SKM-1 treated with dmso at 0.1 percent for 144 hours (cell line): ENCODE results near the gene LRRC32.

Source experiments
- DNase-seq: peaks from one replicate; lab custom pipeline; 2025; ENCODE audit not compliant: unreplicated experiment; lab: John Stamatoyannopoulos, UW

The LRRC32 gene

DNA sequence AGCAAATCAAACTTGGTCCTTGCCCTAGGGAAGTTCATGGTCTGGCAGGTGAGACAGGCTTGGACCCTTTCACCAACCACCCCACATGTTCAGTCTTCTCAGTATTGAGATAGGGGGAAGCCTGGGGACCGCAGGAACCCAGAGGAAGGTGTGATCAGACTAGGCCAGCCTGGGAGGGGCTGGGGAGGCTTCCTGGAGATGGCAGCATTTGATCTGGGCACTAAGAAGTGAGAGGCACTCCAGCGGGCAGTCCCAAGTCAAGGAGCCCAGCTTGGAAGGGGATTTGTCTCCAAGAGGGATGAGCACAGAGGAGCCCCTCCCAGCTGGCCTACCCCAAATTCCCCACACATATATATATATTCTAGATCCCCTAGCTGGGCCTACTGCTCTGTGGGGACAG, 5.4 kb downstream of the LRRC32 start:
- no peak for DNase-seq

GRCh38 chr11:76664578-76665061, 5.9 kb downstream of the LRRC32 start:
- DNase-seq = no peak

GRCh38 chr11:76663912-76664440, 6.6 kb downstream of the LRRC32 start:
- DNase-seq = no peak

- no peak for DNase-seq
Measured at GRCh38 chr11:76663486-76663810, 7.1 kb downstream of the LRRC32 start.

- DNase-seq = no peak
Measured at GRCh38 chr11:76662656-76663485, 7.7 kb downstream of the LRRC32 start.

DNA sequence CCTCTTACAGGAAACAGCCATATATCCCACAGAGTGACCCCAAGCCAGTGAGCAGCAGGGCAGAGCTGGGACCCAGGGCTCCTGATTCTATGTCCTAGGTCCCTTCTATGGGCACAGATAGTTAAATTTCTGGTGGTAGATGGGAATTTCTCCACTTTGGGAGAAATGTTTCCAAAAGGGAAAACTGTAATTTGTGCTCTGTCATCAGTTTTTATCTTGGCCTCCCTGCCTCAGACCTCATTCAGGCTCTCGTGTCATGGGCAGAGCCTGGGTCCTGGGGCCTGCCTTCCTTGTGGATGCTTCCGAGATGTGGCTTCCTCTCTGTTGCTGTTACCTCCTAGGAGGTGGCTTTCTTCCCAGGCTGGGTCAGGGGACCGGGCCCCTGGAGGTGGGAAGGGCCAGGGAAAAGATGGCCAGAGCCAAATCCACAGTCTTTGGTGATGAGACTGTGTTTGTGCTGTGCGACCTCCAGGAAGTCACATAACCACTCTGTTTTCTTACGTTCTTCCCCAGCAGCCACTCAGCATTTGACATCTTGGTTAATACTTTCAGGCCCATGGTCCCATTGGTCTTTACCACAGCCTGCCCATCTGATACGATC, 8.6 kb downstream of the LRRC32 start:
- no peak for DNase-seq

- DNase-seq = no peak
Measured at GRCh38 chr11:76661306-76661751, 9.2 kb downstream of the LRRC32 start.

- no peak for DNase-seq
Measured at GRCh38 chr11:76660533-76661305, 9.8 kb downstream of the LRRC32 start.

GRCh38 chr11:76659672-76660532, 10.6 kb downstream of the LRRC32 start:
- no peak for DNase-seq

GRCh38 chr11:76658651-76659650, 11.6 kb downstream of the LRRC32 start:
- DNase-seq = no peak

DNA sequence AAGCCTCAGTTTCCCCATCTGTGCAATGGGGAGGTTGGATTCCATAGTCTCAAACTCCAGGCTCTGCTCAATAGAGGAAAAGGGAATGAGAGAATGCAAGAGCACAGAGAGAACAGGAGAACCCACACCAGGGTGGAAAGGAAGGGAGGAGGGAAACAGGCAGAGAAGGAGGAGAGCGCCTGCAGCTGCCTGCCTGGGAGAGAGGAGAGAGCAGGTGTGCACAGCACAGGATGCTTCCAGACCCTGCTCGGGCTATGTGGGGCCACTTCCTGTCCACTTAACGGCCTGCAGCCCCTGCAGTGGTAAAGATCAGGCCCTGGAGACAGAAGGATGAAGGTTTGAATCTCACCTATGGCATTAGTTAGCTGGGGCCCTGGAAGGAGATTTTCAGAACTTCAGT, 12.3 kb downstream of the LRRC32 start:
- no peak for DNase-seq

DNA sequence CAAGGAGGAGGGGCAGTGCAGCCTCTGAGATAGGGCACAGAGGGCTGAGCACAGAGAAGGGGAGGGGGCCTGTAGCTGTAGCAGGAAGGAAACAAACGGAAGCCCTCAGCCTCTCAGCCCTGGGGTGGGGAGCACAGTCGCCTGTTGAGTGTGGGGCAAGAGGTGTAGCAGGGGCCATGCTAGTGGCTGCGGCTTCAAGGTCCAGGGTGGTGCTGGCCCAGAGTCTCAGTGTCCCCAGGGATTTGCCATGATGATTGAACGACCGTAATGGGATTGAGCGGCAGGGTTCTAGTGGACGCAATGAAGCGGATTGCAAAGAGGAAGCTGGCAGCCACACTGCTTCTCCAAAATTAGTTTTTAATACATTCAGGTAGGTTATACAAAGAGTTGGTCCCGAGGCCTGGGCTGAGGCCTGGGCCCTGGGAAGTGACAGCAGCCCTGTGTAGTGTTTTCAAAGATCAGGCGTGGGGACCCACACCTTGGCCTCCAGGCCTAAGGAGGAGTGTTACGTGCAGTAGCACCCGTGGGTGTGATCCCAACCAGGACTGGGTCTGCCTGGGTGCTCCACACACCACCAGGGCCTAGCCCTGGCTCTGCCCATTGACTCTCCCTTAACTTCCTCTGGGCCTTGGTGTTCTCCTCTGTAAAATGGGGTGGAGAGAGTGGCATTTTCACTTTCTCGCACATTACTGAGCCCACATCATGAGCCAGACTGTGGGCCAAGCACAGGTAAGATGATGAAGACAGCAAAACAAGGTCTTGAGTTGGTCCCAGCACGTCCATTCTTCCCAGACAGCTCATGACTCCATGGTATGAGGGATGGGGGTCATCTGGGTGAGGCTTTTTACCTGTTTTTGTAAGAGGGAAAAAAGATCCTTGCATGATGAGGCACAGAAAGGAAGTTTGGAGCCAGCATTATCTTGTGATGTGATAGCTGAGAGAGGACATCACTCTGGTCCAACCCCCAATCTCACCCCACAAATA, 13.1 kb downstream of the LRRC32 start:
- no peak for DNase-seq

DNA sequence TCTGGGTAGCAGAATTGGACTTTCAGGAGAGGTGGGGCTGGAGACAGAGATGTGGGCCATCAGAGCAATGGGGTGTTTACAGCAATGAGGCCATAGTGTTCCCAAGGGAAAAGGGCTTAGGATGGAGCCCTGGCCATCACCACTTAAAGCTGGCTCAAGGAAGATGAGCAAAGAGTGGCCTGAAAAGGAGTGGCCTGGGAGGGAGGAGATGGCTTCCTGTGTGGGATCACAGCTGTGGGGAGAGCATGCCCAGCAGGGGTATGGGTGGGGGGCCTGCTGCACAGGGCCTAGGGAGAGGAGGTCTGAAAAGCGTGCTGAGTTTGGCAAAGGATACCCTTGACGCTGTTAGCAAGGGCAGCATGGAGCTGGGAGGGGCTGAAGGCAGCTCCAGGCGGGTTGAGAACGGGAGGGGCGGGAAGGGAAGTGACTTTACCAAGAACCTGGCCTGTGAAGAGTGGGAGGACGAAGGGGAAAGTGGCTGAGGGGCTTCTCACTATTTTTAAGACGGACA, 13.9 kb downstream of the LRRC32 start:
- DNase-seq = no peak

DNA sequence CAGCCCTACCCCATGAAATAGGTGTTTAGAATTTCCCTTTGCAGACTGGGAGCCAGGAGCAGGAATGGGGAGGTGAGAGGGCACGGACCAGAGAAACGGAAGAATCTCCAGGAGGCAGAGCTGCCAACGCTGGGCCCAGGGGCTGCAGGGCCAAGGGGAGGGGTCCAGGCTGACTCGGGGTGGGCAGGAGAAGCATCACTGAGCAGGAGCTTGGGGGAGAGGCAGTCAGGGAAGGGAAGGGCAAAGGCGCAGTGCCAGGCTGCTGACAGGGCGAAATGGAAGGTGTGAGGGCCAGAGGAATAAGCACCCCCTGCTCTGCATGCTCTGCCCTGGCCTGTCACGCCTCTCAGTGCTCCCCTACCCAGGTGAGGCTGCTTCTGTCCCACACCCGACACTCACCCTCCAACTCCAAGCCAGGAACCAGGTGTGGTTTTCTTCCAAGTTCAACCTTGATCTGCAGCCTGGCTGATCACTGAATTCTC, 14.5 kb downstream of the LRRC32 start:
- DNase-seq = no peak

DNA sequence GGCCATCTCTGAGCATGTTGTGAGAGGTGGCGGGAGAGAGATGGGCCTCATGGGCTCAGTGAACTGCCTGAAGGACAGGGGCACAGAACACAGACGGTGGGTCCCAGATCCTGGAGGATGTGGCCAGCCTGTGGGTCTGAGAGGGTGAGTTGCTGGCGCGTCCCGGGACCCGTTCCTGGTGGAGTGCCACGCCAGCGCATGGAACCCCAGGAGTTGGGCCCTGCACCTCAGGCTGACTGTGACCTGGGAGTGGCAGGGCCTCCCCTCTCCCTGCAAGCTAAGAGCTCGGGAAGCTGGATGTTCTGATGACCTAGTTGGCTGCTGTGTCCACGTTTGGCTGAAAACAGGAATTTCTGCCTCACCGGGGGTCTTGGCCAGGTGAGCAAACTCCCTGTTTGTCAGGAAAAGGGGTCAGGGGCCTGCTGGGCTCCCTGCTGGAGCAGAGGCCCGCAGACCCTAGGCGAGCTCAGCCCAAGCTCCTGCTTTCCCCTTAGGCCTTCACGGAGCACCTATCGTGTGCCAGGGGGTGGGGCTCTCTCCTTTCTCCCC, 15.0 kb downstream of the LRRC32 start:
- no peak for DNase-seq

- DNase-seq = no peak
Measured at GRCh38 chr11:76654980-76655379, 15.6 kb downstream of the LRRC32 start.

DNA sequence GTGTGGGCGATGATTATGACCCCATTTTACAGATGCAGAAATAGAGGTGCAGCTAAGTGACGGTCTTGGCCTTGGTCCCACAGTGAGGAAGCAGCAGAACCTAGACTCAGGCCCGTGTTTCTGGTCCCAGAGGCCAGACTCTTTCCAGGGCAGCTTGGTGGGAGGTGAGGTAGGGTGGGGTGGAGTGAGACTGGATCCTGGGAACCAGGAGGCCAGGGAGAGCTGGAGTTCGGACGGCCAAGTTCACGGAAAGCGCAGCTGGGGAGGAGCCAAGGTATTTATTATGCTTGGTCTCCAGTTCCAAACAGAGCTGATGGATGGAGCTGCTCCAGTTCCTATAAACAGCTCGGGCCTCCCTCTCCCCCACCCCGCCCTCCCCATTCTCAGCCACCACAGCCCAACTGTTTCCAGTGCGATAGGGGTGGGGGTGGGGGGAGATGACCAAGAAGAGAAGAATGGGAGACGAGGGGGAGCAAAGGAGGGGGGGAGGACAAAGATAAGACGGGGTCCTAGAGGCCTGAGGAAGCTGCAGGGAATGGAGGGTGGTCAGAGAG, 16.2 kb downstream of the LRRC32 start:
- DNase-seq = no peak
